CD4-positive, alpha-beta T cell treated with Interleukin-6 for 4 hours (primary cell): ENCODE measurements around the gene ANTXRL.
"Not testable (repeated sequence)": the region's sequence is repeated elsewhere in the genome, so short reads cannot be mapped to it uniquely, and the experiment has no call there.

ENCODE experiments used
- DNase-seq: peaks from one replicate; pipeline ENCODE4 v3.0.0-alpha.2; 2020; ENCODE audit warnings: mixed read lengths

The ANTXRL gene

GRCh38 chr10:46375406-46375805, 88.6 kb downstream of the ANTXRL start, which contains the start of gene ANXA8L1:
TSS of gene ANXA8L1 (plus strand) at chr10:46375776. CDS start at chr10:46375852, 76 bp downstream.
- DNase-seq, result not testable (repeated sequence)

- DNase-seq, result not testable (repeated sequence)
Measured at GRCh38 chr10:46377022-46377421, 90.2 kb downstream of the ANTXRL start.

GRCh38 chr10:46377651-46378050, 90.9 kb downstream of the ANTXRL start:
- DNase-seq, result not testable (repeated sequence)

- DNase-seq, result not testable (repeated sequence)
Measured at GRCh38 chr10:46378108-46378507, 91.3 kb downstream of the ANTXRL start.

- not testable (repeated sequence) for DNase-seq
Measured at GRCh38 chr10:46379233-46379848, 92.5 kb downstream of the ANTXRL start.
